Adrenal gland (tissue), 5 donors: Measurements from ENCODE around the gene SNX25.

ENCODE experiments used
- POLR2A ChIP-seq, 2 donors: fragments of 450-650 bp; IDR thresholded peaks; one replicate each; pipeline ENCODE4 v1.6.1; 2017; ENCODE audit warnings: antibody characterized with exemption in 2 of 2, mild to moderate bottlenecking in 2 of 2, moderate library complexity in 1 of 2
- TF ChIP-seq, protein P1 (sequence below), 6 experiments: fragments of 450-650 bp in 4 of 6; fragments of 200-600 bp in 2 of 6; sonication (generic) in 1 of 6; IDR thresholded peaks; 1 replicate in 5 of 6; 2 replicates in 1 of 6; pipeline versions ENCODE4 v1.5.1 to v1.8.0; 2016 to 2021; ENCODE audit warnings: antibody characterized with exemption in 6 of 6, mild to moderate bottlenecking in 2 of 6, moderate library complexity in 1 of 6
- donor health status: DM: no; HTN: no; CAD: no.

DNA sequence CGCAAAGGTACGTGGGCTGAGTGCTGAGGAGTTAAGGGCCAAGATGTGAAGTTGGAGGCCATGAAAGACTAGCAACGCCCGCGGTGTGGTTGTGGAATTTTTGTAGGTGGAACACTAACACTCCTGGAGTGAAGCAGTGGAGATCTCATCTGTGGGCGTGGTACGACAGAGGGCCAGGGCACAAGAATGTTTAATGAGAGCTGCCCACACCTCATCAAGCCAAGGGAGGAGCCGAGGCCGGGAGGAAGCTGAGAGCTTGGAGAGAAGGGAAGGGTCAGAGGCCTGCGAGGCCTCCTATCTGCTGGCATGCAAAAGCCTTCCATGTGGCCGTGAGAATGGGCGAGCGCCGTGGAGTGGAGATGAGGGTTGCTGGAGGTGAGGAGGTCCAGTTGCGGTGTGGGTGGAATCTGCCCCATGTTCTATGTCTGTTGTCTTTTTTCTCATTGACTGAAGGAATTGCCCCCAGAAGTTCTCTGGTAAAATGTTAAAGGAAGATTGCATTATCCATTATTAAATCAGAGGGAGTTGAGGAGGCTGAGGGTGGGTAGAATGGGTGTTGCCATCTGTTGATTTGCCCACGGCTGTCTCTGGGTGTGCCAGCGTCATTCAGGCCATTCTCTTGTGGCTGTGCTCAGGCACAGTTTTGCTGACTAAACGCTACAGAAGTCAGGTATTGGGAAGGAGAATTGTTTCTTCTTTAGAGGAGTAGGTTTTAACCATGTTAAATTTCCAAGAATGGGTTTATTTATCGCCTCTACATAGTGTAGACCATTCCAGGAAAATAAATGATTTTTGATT lies 19.8 kb downstream of the SNX25 start:
- TF ChIP-seq, protein P1, sequence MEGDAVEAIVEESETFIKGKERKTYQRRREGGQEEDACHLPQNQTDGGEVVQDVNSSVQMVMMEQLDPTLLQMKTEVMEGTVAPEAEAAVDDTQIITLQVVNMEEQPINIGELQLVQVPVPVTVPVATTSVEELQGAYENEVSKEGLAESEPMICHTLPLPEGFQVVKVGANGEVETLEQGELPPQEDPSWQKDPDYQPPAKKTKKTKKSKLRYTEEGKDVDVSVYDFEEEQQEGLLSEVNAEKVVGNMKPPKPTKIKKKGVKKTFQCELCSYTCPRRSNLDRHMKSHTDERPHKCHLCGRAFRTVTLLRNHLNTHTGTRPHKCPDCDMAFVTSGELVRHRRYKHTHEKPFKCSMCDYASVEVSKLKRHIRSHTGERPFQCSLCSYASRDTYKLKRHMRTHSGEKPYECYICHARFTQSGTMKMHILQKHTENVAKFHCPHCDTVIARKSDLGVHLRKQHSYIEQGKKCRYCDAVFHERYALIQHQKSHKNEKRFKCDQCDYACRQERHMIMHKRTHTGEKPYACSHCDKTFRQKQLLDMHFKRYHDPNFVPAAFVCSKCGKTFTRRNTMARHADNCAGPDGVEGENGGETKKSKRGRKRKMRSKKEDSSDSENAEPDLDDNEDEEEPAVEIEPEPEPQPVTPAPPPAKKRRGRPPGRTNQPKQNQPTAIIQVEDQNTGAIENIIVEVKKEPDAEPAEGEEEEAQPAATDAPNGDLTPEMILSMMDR (IDR thresholded peaks at IDR 0.05) = no peak
- no peak for TF ChIP-seq POLR2A (IDR thresholded peaks at IDR 0.05)
